PC-9 (cell line): ENCODE results near the gene IDH3G.

Source experiments
- CTCF ChIP-seq: fragments of 200-600 bp; sonication (generic); conservative IDR thresholded peaks from 2 replicates; pipeline ENCODE4 v1.6.1; 2017; ENCODE audit warnings: mixed run types, antibody characterized with exemption, mild to moderate bottlenecking, moderate library complexity
- EZH2 ChIP-seq: fragments of 200-600 bp; sonication (generic); IDR thresholded peaks from 2 replicates; pipeline ENCODE4 v1.8.0; 2017; ENCODE audit warnings: antibody characterized with exemption, low read depth

GRCh38 chrX:153740631-153741222, 53.4 kb downstream of the IDH3G start:
- no peak for TF ChIP-seq CTCF
- TF ChIP-seq EZH2: no peak
